ENCODE results near the gene STXBP6. TPM values are rescaled to one million over a fixed set of nuclear protein-coding genes. Genes with fewer than 3 reads are reported as not detected.

STXBP6 gene
- total RNA-seq, 1 donor from 2014 or later = 27.1 TPM

DNA sequence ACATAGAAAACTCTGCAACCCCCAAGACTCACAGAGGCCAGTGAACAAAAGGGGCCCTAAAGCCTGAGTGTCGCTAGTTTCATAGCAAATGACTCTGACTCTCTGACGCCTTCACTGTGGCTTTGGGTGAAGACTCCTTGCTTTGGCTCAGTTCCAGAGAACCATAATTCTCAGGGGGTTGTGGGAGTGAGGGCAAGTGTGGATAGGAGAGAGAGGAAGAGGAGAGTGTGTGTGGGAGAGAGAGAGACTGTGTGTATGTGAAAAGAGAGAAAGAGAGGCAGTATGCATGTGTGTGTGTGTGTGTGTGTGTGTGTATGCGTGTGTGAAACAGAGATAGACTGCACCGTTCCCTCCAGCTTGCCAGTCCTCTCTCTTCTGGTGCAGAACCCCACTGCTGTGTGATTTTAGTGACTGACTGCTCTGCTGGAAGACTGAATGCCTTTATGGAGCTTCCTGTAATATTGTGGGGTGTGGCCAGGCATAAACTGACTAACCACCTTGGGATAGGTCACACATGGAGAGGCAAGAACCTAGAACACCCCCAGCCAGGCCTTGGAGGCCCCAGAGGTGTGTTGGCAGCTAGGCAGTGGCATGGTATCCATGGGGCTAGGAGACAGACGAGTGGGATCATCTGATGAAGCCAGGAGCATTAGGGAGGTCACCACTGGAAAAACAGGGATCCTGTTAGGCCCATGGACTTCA, 45.9 kb upstream of the STXBP6 start:
- Mint-ChIP-seq H3K4me1 (ENCODE audit: low read depth, unreplicated experiment) (peaks cover 47% of the 10 kb centered on the region), H3K4me3 (ENCODE audit: unreplicated experiment) (no peak overlapping the region)
- no peak for FAIRE-seq

DNA sequence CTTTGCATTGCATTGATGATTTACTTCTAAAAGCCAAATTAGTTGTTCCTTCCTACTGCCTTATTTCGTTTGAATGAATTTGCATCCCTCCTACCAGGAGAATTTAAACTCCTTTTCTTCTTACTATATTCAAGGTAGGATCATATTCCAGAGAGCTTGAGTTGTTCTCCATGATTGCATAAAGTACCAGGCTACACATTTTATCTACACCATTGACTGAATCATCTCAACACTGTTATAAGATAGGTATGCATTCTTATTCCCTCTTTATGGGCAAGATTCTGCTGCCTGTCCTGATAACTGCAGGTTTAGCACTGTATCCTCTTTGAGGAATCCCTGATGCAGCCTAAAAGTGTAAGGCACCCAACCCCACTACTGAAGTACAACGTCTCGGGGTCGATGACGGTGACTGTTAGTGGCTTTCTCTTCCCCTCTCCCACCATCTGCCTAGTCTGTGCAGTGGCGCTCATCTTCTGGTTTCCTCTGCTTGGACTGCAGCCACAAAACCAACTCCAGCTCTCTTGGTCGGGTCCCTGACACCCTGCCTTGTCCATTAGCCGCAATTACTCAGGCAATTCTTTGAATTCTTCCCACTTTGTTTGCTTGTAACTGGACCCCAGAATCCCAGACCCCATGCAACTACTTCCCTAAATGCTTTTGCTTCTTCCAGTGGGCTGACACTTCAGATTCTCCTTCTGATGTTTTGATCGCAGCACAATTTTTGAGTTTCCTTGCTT, 44.4 kb upstream of the STXBP6 start:
- Histone ChIP-seq H3K4me3 (ENCODE audit: insufficient read depth, low read depth, low read length) (no peak overlapping the region), H2AFZ (ENCODE audit: low read depth, low read length) (no peak overlapping the region), H4K20me1 (ENCODE audit: insufficient read depth, low read length) (no peaks in the 10 kb centered on the region), H3K4me2 (ENCODE audit: low read length) (no peak overlapping the region), H3K9ac (ENCODE audit: low read length) (no peak overlapping the region), H3K27me3 (ENCODE audit: insufficient read depth, low read length) (no peaks in the 10 kb centered on the region), H3K79me2 (ENCODE audit: insufficient read depth, low read length) (no peaks in the 10 kb centered on the region), H3K27ac (ENCODE audit: low read depth, low read length) (no peak overlapping the region), H3K36me3 (ENCODE audit: insufficient read depth, low read length) (no peaks in the 10 kb centered on the region), H3K9me3 (ENCODE audit: insufficient read depth, low read depth, low read length) (no peaks in the 10 kb centered on the region), H3K4me1 (ENCODE audit: insufficient read depth, low read length) (no peaks in the 10 kb centered on the region)
- H3K36me3 Mint-ChIP-seq (ENCODE audit: low read depth, unreplicated experiment) = no peaks in the 10 kb centered on the region
- no peak for FAIRE-seq
- peak; percentile 6 for DNase-seq (ENCODE audit: low read depth)
- H3K9me3 Mint-ChIP-seq (ENCODE audit: unreplicated experiment) = no peaks in the 10 kb centered on the region
- no peaks in the 10 kb centered on the region for H3K27me3 Mint-ChIP-seq (ENCODE audit: low read depth, unreplicated experiment)
- TF ChIP-seq EZH2 (IDR thresholded peaks at IDR 0.05; ENCODE audit: insufficient read depth, low read length) = no peak
- TF ChIP-seq, protein P1, sequence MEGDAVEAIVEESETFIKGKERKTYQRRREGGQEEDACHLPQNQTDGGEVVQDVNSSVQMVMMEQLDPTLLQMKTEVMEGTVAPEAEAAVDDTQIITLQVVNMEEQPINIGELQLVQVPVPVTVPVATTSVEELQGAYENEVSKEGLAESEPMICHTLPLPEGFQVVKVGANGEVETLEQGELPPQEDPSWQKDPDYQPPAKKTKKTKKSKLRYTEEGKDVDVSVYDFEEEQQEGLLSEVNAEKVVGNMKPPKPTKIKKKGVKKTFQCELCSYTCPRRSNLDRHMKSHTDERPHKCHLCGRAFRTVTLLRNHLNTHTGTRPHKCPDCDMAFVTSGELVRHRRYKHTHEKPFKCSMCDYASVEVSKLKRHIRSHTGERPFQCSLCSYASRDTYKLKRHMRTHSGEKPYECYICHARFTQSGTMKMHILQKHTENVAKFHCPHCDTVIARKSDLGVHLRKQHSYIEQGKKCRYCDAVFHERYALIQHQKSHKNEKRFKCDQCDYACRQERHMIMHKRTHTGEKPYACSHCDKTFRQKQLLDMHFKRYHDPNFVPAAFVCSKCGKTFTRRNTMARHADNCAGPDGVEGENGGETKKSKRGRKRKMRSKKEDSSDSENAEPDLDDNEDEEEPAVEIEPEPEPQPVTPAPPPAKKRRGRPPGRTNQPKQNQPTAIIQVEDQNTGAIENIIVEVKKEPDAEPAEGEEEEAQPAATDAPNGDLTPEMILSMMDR (IDR thresholded peaks at IDR 0.05; ENCODE audit: insufficient read depth, low read depth, low read length) = no peak
- no peak overlapping the region for H3K4me3 Mint-ChIP-seq (ENCODE audit: unreplicated experiment)
- no peak overlapping the region for H3K27ac Mint-ChIP-seq (ENCODE audit: unreplicated experiment)
- H3K4me1 Mint-ChIP-seq (ENCODE audit: low read depth, unreplicated experiment) = peaks cover 59% of the 10 kb centered on the region

More for the DNA sequence above, 45.9 kb upstream of the STXBP6 start:
- Histone ChIP-seq H3K36me3 (ENCODE audit: insufficient read depth, low read length) (no peaks in the 10 kb centered on the region), H4K20me1 (ENCODE audit: insufficient read depth, low read length) (no peaks in the 10 kb centered on the region), H3K9ac (ENCODE audit: low read length) (no peak overlapping the region), H3K4me1 (ENCODE audit: insufficient read depth, low read length) (no peaks in the 10 kb centered on the region), H3K27ac (ENCODE audit: low read depth, low read length) (no peak overlapping the region), H3K79me2 (ENCODE audit: insufficient read depth, low read length) (no peaks in the 10 kb centered on the region), H3K4me3 (ENCODE audit: insufficient read depth, low read depth, low read length) (no peak overlapping the region), H3K4me2 (ENCODE audit: low read length) (no peak overlapping the region), H3K9me3 (ENCODE audit: insufficient read depth, low read depth, low read length) (no peaks in the 10 kb centered on the region), H3K27me3 (ENCODE audit: insufficient read depth, low read length) (no peaks in the 10 kb centered on the region), H2AFZ (ENCODE audit: low read depth, low read length) (no peak overlapping the region)
- no peaks in the 10 kb centered on the region for H3K36me3 Mint-ChIP-seq (ENCODE audit: low read depth, unreplicated experiment)
- no peaks in the 10 kb centered on the region for H3K27me3 Mint-ChIP-seq (ENCODE audit: low read depth, unreplicated experiment)
- no peak for DNase-seq (ENCODE audit: low read depth)
- TF ChIP-seq, protein P1 (IDR thresholded peaks at IDR 0.05; ENCODE audit: insufficient read depth, low read depth, low read length) = no peak
- TF ChIP-seq EZH2 (IDR thresholded peaks at IDR 0.05; ENCODE audit: insufficient read depth, low read length) = no peak
- H3K9me3 Mint-ChIP-seq (ENCODE audit: unreplicated experiment) = no peaks in the 10 kb centered on the region
- peak overlapping the region; percentile 35 for H3K27ac Mint-ChIP-seq (ENCODE audit: unreplicated experiment)

Data from astrocyte (in vitro differentiated cells and primary cell).